Fibroblast of skin of abdomen (primary cell): ENCODE results near the gene CTBP1.
"Not testable (repeated sequence)": the region's sequence is repeated elsewhere in the genome, so short reads cannot be mapped to it uniquely, and the experiment has no call there.

ENCODE experiments used
- DNase-seq: peaks from one replicate; pipeline ENCODE4 v3.0.0-alpha.2; 2013

Gene CTBP1

GRCh38 chr4:1237261-1237660 lies 11.7 kb downstream of the CTBP1 start:
- not testable (repeated sequence) for DNase-seq

GRCh38 chr4:1236836-1237235 lies 12.1 kb downstream of the CTBP1 start:
- not testable (repeated sequence) for DNase-seq

- DNase-seq, result no peak
Measured at GRCh38 chr4:1236103-1236641, 12.8 kb downstream of the CTBP1 start.

GRCh38 chr4:1235381-1236102 lies 13.4 kb downstream of the CTBP1 start:
- DNase-seq, result no peak

GRCh38 chr4:1234811-1235292 lies 14.1 kb downstream of the CTBP1 start:
- no peak for DNase-seq

- DNase-seq, result no peak
Measured at GRCh38 chr4:1234309-1234695, 14.6 kb downstream of the CTBP1 start.

GRCh38 chr4:1233641-1234308 lies 15.2 kb downstream of the CTBP1 start:
- peak; percentile 30 for DNase-seq

GRCh38 chr4:1232661-1233621 lies 16.0 kb downstream of the CTBP1 start:
- DNase-seq, result no peak

- no peak for DNase-seq
Measured at GRCh38 chr4:1231637-1232360, 17.1 kb downstream of the CTBP1 start.

GRCh38 chr4:1230971-1231636 lies 17.8 kb downstream of the CTBP1 start:
- no peak for DNase-seq

- DNase-seq, result no peak
Measured at GRCh38 chr4:1230316-1230715, 18.6 kb downstream of the CTBP1 start.

- no peak for DNase-seq
Measured at GRCh38 chr4:1229117-1229849, 19.6 kb downstream of the CTBP1 start.

- no peak for DNase-seq
Measured at GRCh38 chr4:1227816-1228215, 21.1 kb downstream of the CTBP1 start.

- DNase-seq, result no peak
Measured at GRCh38 chr4:1226598-1226997, 22.3 kb downstream of the CTBP1 start.

GRCh38 chr4:1226144-1226481 lies 22.8 kb downstream of the CTBP1 start:
- DNase-seq, result no peak

GRCh38 chr4:1225272-1226143 lies 23.4 kb downstream of the CTBP1 start:
- DNase-seq, result no peak

- no peak for DNase-seq
Measured at GRCh38 chr4:1223841-1224809, 24.8 kb downstream of the CTBP1 start.

- no peak for DNase-seq
Measured at GRCh38 chr4:1222938-1223690, 25.8 kb downstream of the CTBP1 start.
